Effector memory CD4-positive, alpha-beta T cell (primary cell): ENCODE measurements around the gene CACNA2D2.

Experiments used
- DNase-seq, 3 donors: peaks; one replicate each; pipeline ENCODE4 v3.0.0-alpha.2; 2020
- H3K27ac ChIP-seq: 2 replicates; pipeline ENCODE4 v1.7.0; 2013; ENCODE audit warnings: mild to moderate bottlenecking, low read length, moderate library complexity; ENCODE audit not compliant: insufficient read depth, poor library complexity, severe bottlenecking
- H3K27me3 ChIP-seq: replicated peaks from 2 replicates; pipeline ENCODE4 v1.7.0; 2013; ENCODE audit warnings: mild to moderate bottlenecking, low read length; ENCODE audit not compliant: insufficient read depth, control insufficient read depth, poor library complexity, severe bottlenecking
- H3K36me3 ChIP-seq: 2 replicates; pipeline ENCODE4 v1.7.0; 2013; ENCODE audit warnings: mild to moderate bottlenecking, low read length, moderate library complexity; ENCODE audit not compliant: control insufficient read depth, insufficient read depth
- H3K4me1 ChIP-seq: 2 replicates; pipeline ENCODE4 v1.7.0; 2013; ENCODE audit warnings: low read length, mild to moderate bottlenecking; ENCODE audit not compliant: control insufficient read depth, insufficient read depth, poor library complexity, severe bottlenecking
- H3K4me3 ChIP-seq: 2 replicates; pipeline ENCODE4 v1.7.0; 2013; ENCODE audit warnings: low read length, low read depth, mild to moderate bottlenecking; ENCODE audit not compliant: insufficient read depth, poor library complexity, severe bottlenecking
- H3K9me3 ChIP-seq: 2 replicates; pipeline ENCODE4 v1.7.0; 2013; ENCODE audit warnings: mild to moderate bottlenecking, low read length, moderate library complexity; ENCODE audit not compliant: control insufficient read depth

Gene CACNA2D2

GRCh38 chr3:50486219-50486888, 17.1 kb downstream of the CACNA2D2 start:
- Histone ChIP-seq H3K9me3 (no peaks in the 10 kb centered on the region), H3K4me1 (peaks cover 4% of the 10 kb centered on the region), H3K4me3 (no peak overlapping the region), H3K36me3 (no peaks in the 10 kb centered on the region), H3K27ac (no peak overlapping the region), H3K27me3 (no peaks in the 10 kb centered on the region)
- no peak for DNase-seq

DNA sequence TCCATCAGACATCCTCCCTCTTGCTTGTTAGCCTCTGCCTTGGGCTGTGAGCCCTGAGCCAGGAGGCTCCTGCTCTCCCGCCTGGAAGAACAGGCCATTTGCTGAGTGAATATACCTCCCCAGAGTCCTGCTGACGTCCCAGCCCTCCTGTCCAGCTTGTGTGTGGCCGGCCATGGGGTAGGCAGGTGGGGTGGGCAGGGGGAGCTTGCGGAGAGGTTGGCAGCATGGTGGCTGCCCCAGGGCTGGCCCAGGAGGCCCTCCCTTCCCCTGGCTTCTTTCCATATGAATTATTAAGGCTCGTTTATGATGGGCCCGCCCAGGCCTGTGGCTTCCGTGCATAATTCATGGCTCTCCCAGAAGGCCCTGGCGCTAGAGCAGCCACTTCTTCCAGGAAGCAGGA, 18.7 kb downstream of the CACNA2D2 start:
- Histone ChIP-seq H3K4me3 (no peak overlapping the region), H3K36me3 (no peaks in the 10 kb centered on the region), H3K4me1 (peaks cover 10% of the 10 kb centered on the region), H3K9me3 (no peaks in the 10 kb centered on the region), H3K27ac (no peak overlapping the region), H3K27me3 (no peaks in the 10 kb centered on the region)
- DNase-seq, result no peak

DNA sequence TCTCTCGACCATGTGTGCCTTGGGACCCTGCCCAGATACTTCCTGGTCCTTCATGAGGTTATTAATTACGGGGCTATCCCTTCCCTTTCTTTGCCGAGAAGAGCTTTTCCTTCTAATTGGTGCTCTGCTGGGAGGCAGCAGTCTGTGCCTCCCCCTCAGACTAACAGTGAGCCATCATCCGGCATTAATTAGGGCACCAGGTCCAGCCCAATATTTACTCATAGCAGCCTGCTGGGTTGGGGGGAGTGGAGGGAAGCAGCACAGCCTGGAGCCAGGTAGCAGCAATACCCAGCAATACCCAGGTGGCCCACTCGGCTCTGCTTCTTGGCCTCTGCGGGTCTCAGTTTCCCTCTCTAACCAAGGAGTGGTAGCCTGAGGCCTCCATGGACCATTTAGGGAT, 20.1 kb downstream of the CACNA2D2 start:
- no peak for DNase-seq
- Histone ChIP-seq H3K4me1 (peaks cover 10% of the 10 kb centered on the region), H3K27me3 (no peaks in the 10 kb centered on the region), H3K36me3 (no peaks in the 10 kb centered on the region), H3K4me3 (no peak overlapping the region), H3K9me3 (no peaks in the 10 kb centered on the region), H3K27ac (no peak overlapping the region)

DNA sequence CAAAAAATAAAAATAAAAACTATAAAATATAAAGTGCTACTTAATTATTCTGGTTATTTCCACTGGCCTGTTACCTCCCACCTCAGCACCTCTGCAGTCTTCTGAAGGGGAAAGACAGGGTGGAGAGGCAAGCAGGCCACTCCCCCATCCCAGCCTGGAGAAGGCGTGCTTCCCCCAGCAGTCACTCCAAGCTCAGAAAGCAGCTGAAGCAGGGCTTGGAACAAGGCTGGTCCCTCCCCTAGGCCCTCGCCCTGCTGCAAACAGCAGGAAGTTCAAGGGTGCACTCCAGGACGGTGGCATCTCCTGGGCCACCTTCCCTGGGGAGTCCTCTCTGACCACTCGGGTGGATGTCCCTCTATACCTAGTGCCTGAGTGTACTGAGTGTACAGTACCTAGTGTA, 21.4 kb downstream of the CACNA2D2 start:
- DNase-seq, result no peak
- Histone ChIP-seq H3K27ac (no peak overlapping the region), H3K9me3 (no peaks in the 10 kb centered on the region), H3K4me3 (no peak overlapping the region), H3K4me1 (peaks cover 10% of the 10 kb centered on the region), H3K36me3 (no peaks in the 10 kb centered on the region), H3K27me3 (no peaks in the 10 kb centered on the region)

DNA sequence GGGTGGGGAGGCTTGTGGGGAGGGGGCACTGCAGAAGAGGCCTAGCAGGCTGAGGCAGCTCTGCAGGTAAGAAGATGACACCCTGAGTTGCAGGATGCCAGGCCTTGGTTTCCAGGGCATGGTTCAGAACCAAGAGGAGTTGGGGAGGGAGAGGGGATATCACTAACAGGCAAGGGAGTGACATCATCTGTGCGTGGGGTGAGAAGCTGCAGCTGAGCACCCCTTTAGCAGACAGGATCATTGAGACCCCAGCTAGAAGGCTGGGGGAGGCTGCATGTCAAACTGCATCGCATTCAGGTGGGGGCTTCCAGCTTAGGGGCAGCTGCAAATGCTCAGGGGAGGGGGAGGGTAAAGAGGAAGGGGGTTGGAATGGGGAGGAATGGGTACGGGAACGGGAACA, 23.0 kb downstream of the CACNA2D2 start:
- DNase-seq, result no peak
- Histone ChIP-seq H3K27ac (no peak overlapping the region), H3K4me1 (peaks cover 10% of the 10 kb centered on the region), H3K4me3 (no peak overlapping the region), H3K36me3 (no peaks in the 10 kb centered on the region), H3K27me3 (no peaks in the 10 kb centered on the region), H3K9me3 (no peaks in the 10 kb centered on the region)

DNA sequence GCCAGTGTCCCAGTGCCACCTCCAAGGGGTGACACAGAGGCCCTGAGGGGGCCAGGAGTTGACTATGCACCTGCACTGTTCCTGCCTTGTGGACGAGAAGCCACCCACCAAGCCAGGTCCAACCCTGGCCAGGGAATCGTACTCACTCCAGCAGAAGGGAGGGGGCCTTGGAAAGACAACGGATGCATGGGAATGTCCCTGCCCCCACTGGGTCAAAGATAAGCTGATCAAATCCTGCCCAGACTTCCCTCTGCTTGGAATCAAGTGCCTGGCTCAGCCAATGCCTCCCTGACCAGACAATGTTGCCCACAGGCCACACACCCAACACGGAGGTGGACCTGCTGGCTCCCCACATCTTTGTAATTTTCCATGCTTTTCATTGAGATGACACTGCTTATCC, 23.9 kb downstream of the CACNA2D2 start:
- Histone ChIP-seq H3K4me1 (peaks cover 10% of the 10 kb centered on the region), H3K27me3 (no peaks in the 10 kb centered on the region), H3K4me3 (no peak overlapping the region)

DNA sequence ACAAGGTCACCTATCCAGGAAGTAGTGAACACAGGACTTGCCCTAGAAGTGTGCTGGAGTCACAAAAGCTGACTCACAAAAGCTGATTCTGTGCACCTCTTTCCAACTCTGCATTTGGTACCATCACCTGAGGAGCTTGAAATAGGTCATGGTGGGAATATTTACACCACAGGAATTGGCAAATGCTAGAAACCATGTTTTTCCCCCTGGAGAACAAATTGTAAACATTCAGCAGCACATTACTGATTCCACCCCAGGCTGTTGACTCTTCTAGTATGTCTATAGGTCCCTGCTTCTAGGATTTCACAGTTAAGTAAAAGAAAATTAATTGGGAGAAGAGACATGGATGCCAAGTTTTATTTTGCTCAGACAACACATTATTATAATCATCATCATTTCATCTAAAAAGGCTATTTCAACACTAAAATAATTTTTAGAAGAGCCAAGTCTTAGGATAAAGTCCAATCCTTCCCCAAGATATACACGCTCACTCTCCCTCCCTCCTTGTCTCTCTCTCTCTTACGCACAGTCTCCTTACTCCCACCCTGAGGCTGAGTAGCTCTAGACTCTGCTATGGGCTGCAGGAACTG, 24.7 kb downstream of the CACNA2D2 start:
- no peak overlapping the region for H3K27ac ChIP-seq
- H3K4me3 ChIP-seq, result no peak overlapping the region
- H3K4me1 ChIP-seq, result peaks cover 10% of the 10 kb centered on the region
- no peaks in the 10 kb centered on the region for H3K36me3 ChIP-seq
- no peak for DNase-seq
- H3K27me3 ChIP-seq, result no peaks in the 10 kb centered on the region
- no peaks in the 10 kb centered on the region for H3K9me3 ChIP-seq

More for the DNA sequence above, 23.9 kb downstream of the CACNA2D2 start:
- Histone ChIP-seq H3K36me3 (no peaks in the 10 kb centered on the region), H3K27ac (no peak overlapping the region), H3K9me3 (no peaks in the 10 kb centered on the region)
- DNase-seq, result no peak

DNA sequence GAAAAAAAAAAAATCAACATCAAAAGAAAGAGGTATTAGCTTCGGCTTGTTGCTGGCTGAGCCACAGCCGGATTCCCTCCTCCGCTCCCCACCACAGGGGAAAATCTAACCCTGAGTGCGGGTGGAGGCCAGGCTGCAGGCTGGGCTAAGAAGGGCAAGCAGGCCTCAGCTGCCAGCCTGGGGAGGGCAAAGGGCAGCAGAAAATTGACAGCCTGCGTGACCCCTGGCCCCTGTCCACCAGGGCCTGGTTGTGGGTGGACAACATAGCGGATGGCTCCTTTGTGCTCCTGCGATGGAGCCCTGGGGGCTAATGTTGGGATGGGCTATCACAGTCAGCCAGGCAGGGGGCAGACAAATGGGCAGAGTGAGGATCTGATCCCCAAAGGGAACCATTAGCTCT, 25.4 kb downstream of the CACNA2D2 start:
- Histone ChIP-seq H3K27me3 (no peaks in the 10 kb centered on the region), H3K4me3 (no peak overlapping the region), H3K4me1 (peaks cover 14% of the 10 kb centered on the region), H3K36me3 (no peaks in the 10 kb centered on the region), H3K27ac (no peak overlapping the region), H3K9me3 (no peaks in the 10 kb centered on the region)
- no peak for DNase-seq

GRCh38 chr3:50475348-50475747, 28.1 kb downstream of the CACNA2D2 start:
- Histone ChIP-seq H3K36me3 (no peaks in the 10 kb centered on the region), H3K27ac (no peak overlapping the region), H3K9me3 (no peaks in the 10 kb centered on the region), H3K4me1 (peaks cover 5% of the 10 kb centered on the region), H3K27me3 (no peaks in the 10 kb centered on the region), H3K4me3 (no peak overlapping the region)
- no peak for DNase-seq

GRCh38 chr3:50474717-50475116, 28.7 kb downstream of the CACNA2D2 start:
- Histone ChIP-seq H3K4me3 (no peak overlapping the region), H3K4me1 (peaks cover 5% of the 10 kb centered on the region), H3K27me3 (no peaks in the 10 kb centered on the region), H3K36me3 (no peaks in the 10 kb centered on the region), H3K27ac (no peak overlapping the region), H3K9me3 (no peaks in the 10 kb centered on the region)
- DNase-seq, result no peak
